ENCODE data around the gene NRIP2. TPM values are rescaled to one million over a fixed set of nuclear protein-coding genes. Genes with fewer than 3 reads are reported as not detected.
A peak's percentile ranks its signal among the peaks of the same experiment; 100 is the strongest.

Gene NRIP2
- polyA plus RNA-seq, 12 donors: 4.9 to 7.1 (median 5.7) TPM; not detected in 1

- no peak for DNase-seq
These were observed 17.1 kb upstream of the NRIP2 start for GRCh38 chr12:2851931-2852330.

- DNase-seq: no peak
These were observed 10.4 kb upstream of the NRIP2 start for GRCh38 chr12:2845280-2845679.

- no peak for DNase-seq
These were observed 10.0 kb upstream of the NRIP2 start for GRCh38 chr12:2844786-2845185.

GRCh38 chr12:2842948-2843347 lies 8.1 kb upstream of the NRIP2 start:
- DNase-seq: no peak

- no peak for DNase-seq
These were observed 6.3 kb upstream of the NRIP2 start for GRCh38 chr12:2841056-2841650.

- no peak for DNase-seq
These were observed 1.7 kb upstream of the NRIP2 start for GRCh38 chr12:2836574-2836973.

GRCh38 chr12:2835691-2836403 lies 1.0 kb upstream of the NRIP2 start:
- no peak for DNase-seq

GRCh38 chr12:2833810-2834209 lies 1.0 kb downstream of the NRIP2 start:
- DNase-seq: no peak

GRCh38 chr12:2833327-2833726 lies 1.5 kb downstream of the NRIP2 start:
- DNase-seq: no peak

- no peak for DNase-seq
These were observed 2.2 kb downstream of the NRIP2 start for GRCh38 chr12:2832550-2833127.

GRCh38 chr12:2829275-2829674 lies 5.6 kb downstream of the NRIP2 start:
- DNase-seq: no peak

- no peak for DNase-seq
These were observed 7.9 kb downstream of the NRIP2 start for GRCh38 chr12:2826721-2827515.

GRCh38 chr12:2826036-2826435 lies 8.8 kb downstream of the NRIP2 start:
- no peak for DNase-seq

- DNase-seq: no peak
These were observed 9.7 kb downstream of the NRIP2 start for GRCh38 chr12:2825132-2825531.

GRCh38 chr12:2824541-2824940 lies 10.3 kb downstream of the NRIP2 start:
- no peak for DNase-seq

GRCh38 chr12:2823483-2823882 lies 11.4 kb downstream of the NRIP2 start:
- DNase-seq: no peak

GRCh38 chr12:2820432-2820831 lies 14.4 kb downstream of the NRIP2 start:
- no peak for DNase-seq

GRCh38 chr12:2819810-2820209 lies 15.0 kb downstream of the NRIP2 start:
- DNase-seq: no peak

- DNase-seq: peak; percentile 42
These were observed 21.3 kb downstream of the NRIP2 start for GRCh38 chr12:2813214-2814185.

GRCh38 chr12:2812290-2813213 lies 22.3 kb downstream of the NRIP2 start, which contains the start of gene ITFG2:
Gene ITFG2, plus strand, starts transcription at chr12:2812668. Its CDS starts 93 bp downstream, at chr12:2812761.
- peak; percentile 98 for DNase-seq
